Stimulated activated CD4-positive, alpha-beta T cell treated with anti-CD3 and anti-CD28 coated beads, Interleukin-15, amount 100 ng/mL, for 24 hours (primary cell): Measurements from ENCODE around the gene COPE.
A peak's percentile ranks its signal among the peaks of the same experiment; 100 is the strongest.
"Not testable (repeated sequence)": the region's sequence is repeated elsewhere in the genome, so short reads cannot be mapped to it uniquely, and the experiment has no call there.

ENCODE experiments used
- DNase-seq: peaks from one replicate; pipeline ENCODE4 v3.0.0-alpha.2; 2020

The COPE gene

DNA sequence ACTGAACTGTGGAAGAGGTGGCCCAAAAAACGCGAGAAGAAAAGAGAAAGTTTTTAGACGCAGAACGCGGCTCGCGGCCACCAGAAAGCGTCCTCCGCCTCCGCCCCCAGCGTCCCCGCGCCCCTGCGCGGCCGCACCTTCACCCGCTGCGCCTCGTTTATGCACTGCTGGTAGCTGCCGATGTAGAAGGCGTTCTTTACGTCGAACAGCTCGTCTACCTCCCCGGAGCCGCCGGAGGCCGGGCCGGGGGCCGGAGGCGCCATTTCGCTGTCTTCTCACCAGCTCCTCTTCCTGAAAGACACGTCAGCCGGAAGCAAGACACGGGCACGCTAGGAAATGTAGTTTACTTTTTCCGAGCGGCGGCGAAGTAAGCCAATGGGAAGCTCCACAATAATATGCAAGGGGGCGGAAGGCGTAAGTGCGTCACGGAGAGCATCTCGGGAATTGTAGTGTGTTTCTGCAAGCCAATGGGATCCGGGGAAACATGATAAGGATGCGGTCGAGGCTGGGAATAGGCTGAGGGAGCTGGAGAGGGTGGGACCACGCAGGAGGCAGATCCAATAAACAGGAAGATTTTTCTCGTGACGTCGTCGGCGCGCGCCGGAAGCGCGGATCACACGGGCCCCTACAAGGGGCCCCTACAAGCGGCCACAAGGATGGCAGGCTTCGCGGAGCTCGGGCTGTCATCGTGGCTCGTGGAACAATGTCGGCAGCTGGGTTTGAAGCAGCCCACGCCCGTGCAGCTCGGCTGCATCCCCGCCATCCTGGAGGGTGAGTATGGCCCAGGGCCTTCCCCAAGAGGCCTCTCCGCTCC lies at the start of gene COPE, which contains the start of gene DDX49:
TSS of gene COPE (minus strand) at position 302 of the 814 bp plus-strand sequence. CDS start at position 263, 39 bp downstream.
TSS of gene DDX49 (plus strand) at position 630 of the 814 bp plus-strand sequence. CDS start at position 657, 27 bp downstream.
- DNase-seq = peak; percentile 97

DNA sequence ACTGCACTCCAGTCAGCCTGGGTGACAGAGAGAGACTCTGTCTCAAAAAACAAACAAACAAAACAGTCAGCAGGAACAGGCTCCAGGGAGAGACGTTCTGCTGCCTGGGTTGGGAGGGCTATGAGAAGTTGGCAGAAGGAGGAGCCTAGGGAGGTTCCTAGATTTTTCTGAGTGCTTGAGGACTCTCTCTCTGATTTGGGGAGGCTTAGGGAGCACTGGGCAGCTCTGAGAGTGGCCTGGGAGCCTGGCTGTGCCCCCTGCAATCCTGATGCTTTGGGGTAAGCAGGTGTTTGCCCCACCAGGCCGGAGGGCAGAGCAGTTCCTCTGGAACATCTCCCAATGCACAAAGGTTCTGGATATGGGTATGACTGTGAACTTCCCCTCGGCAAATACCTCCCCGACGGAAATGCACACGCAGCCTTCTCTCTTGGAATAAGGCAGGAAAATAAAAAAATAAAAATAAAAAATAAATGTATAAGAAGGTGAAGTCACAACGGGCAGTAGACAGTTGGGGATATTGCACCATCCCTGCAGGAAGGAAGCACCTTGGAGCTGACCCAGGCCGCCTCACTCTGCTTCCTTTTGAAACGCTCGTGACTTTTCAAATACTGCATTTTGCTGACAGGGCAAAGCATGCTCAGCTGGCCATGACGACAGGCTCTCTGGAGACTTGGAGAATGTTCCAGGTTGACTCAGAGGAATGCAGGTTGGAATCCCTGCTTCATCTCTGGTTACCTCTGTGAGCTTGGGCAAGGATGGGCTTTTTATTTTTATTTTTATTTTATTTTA lies 48.4 kb upstream of the COPE start:
- no peak for DNase-seq

DNA sequence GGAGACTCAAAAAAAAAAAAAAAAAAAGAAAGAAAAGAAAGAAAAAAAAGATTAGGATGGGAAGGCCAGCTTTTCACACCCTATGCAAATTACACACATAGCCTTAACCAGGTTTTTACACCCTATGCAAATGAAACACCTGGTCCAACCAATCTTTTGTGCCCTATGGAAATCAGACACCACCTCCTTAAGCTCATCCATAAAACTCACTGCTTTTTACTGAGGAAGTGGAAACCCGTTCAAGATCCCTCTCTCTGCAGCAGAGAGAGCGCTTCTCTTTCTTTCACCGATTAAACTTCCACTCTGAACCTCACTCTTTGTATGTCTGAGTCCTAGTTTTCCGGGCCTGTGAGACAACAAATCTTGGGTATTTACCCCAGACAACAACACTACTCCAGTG lies 47.1 kb upstream of the COPE start:
- DNase-seq = no peak

GRCh38 chr19:18964121-18964520 lies 44.9 kb upstream of the COPE start:
- no peak for DNase-seq

- DNase-seq = no peak
These were observed 42.8 kb upstream of the COPE start for GRCh38 chr19:18961767-18962620.

GRCh38 chr19:18960370-18960769 lies 41.2 kb upstream of the COPE start:
- DNase-seq = no peak

DNA sequence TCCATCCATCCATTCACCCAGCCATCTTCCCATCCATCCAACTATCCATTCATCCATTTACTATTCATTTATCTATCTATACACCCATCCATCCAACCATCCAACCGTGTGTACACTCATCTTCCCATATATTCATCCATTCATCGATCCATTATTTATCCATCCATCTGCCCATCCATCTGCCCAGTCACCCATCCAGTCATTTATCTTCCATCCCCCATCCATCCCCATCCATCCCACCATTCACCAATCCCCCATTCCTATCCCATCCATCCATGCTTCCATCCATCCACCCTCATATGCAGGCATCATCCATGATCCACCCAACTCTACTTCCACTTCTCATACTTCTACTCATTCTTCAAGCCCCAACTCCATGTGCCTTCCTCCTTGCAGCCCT lies 35.9 kb upstream of the COPE start:
- no peak for DNase-seq

DNA sequence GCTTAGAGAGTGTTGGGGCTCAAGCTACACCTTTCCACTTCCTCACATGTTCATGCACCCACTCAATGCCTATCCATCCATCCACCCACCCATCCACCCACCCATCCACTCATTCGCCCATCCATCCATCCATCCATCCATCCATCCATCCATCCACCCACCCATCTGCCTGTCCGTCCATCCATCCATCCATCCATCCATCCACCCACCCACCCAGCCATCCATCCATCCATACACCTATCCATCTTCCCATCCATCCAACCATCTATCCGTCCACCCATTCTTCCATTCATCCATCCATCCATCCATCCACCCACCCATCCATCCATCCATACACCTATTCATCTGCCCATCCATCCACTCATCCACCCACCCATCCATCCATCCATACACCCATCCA lies 34.9 kb upstream of the COPE start:
- no peak for DNase-seq

DNA sequence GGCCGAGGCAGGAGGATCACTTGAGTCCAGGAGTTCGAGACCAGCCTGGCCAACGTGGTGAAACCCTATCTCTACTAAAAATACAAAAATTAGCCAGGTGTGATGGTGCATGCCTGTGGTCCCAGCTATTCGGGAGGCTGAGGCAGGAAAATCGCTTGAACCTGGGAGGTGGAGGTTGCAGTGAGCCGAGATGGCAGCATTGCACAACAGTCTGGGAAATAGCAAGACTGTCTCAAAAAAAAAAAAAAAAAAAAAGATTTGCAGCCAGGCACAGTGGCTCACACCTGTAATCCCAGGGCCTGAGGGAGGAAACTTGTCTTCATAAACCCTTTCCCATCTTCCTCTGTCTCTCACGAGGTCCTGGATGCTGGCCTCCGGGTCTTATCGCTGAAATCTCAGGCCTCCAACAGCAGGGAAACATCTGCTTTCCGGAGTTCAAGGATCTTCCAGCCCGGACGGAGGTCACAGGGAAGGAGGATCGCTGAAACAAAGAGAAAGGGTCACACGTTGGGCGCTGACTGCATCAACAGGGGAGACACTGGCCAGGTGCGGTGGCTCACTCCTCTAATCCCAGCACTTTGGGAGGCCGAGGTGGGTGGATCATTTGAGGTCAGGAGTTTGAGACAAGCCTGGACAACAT lies 33.3 kb upstream of the COPE start:
- DNase-seq = not testable (repeated sequence)

GRCh38 chr19:18951721-18952281 lies 32.6 kb upstream of the COPE start:
- no peak for DNase-seq

GRCh38 chr19:18949858-18950257 lies 30.7 kb upstream of the COPE start:
- no peak for DNase-seq

DNA sequence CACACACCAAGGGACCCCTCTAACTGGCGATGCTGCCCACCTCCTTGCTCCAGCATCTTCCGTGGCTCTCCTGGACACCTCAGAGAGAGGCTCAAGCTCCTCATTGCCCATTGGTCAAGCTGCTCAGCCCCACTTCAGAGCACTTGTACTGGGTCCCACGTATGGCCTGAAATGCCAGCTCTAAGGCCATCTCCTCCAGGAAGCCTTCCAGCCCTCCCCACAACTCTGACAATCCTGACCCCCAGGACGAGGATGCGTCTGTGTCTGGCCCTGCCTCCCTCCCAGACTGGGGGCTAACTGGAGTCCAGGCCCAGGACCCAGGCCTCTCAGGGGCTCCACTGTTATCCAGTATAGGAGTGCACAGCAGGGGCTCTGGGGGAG lies 29.8 kb upstream of the COPE start:
- no peak for DNase-seq

DNA sequence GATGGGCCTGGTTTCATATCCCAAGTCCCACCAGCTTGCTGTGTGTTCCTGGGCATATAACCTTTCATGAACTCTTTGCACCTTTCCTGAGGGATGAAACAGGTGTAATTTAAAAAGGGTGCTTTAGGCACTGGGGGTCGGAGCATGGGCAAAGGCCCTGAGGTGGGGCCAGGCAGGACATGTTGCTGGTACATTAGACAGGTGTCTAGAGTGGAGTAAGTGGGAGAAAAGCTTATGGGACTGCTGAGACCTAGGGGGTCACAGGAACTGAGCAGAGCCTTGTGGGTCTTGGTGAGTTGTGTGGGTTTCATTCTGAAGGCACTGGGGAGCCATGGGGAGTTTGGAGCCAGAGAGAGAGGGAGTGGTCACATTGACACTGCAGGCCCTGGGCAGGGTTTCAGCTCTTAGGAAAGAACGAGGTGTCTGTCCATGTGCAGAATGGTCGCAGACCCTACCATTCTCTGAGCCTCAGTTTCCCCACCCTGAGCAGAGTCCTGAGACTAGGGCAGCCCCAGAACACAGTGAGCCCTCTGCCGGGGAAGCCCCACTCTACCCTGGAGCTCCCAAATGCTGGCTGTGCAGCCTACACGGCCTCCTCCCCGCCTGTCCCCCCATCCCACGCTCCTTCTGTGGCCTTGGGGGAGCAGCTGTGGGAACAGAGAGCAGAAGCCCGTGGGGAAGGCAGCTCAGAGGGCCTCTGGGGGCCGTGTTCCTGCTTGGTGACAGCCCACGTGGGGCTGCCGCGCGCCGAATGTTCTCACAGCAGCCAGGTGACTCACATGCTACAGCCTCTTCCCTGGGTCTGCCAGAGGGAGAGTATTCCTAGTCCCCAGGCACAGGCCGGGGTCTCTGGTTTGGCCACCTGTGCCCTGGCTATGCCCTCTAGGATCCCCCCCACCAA lies 29.1 kb upstream of the COPE start:
- DNase-seq = no peak

DNA sequence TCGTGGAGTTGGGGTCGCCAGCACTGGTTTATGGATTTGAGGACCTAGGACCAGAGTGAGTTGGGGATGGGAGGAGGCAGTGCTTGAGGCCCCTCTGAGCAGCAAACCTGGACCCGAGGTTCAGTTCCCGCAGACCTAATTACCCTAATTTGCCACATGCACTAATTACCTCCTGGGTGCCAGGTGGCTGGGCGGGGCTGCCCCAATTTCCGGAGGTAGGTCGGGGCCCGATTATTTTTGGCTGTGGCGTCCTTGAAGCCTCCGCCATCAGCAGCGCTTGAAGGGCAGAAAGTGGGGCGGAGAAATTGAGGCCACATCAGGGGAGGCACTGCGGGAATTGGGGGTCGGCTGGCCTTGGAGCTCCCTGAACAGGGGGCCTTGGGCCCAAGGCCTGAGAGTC lies 27.7 kb upstream of the COPE start:
- no peak for DNase-seq

DNA sequence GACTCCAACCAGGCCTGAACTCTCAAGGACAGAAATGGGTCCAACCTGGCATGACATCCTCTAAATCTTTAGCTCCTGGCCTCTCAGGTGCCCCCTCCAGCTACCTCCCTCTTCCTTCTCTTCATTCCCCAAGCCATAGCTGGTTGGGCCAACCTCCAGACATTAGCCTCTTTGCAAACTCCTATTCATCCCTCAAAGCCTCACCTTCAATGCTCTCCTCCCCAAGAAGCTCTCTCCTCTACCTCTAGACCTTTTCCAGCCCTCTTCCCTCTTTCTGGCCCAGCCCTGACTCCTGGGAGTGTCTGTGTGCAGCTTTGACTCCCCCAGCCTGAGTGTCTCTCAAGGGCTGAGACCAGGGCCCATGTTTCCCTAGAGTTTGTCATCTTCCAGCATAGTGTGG lies 27.1 kb upstream of the COPE start:
- DNase-seq = no peak

DNA sequence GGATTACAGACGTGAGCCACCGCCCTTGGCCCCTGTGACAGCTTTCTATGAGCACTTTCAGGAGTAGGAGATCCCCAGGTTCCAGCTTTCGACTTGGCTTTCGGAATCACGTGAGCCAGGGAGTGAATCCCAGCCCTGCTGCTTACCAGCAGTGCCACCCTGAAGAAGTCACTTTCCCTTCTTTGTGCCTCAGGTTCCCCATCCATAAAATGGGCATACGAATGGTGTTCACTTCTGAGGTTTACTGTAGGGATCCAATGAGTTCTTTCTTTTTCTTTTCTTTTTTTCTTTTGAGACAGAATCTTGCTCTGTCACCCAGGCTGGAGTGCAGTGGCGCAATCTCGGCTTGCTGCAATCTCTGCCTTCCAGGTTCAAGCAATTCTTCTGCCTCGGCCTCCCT lies 26.1 kb upstream of the COPE start:
- no peak for DNase-seq

DNA sequence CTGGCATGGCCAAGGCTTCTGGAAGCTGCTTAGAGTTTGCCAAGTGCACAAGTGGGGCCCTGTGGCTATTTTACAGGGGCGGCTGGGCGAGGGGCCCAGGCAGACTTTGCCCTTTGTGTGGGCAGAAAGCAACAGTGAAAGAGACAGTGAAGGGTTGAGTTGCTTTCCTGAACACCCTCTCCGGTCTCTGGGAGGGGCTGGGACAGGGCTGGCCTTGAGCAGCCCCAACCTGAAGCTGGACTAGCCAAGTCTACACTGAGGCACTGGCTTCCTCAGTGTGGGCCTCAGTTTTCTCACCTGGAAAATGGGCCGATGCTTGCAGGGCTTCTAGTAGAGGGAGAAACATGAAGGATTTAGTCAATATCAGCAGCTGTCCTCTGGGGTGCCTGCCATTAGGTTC lies 24.3 kb upstream of the COPE start:
- DNase-seq = no peak

- DNase-seq = no peak
These were observed 23.5 kb upstream of the COPE start for GRCh38 chr19:18942692-18943091.

- DNase-seq = no peak
These were observed 22.6 kb upstream of the COPE start for GRCh38 chr19:18941628-18942354.
